Hematopoietic multipotent progenitor cell treated with erythropoietin and hydrocortisone succinate and interleukin-3 and kit ligand, for 17 days (in vitro differentiated cells): ENCODE data around the gene TCF7L2.
"Not testable (repeated sequence)": the region's sequence is repeated elsewhere in the genome, so short reads cannot be mapped to it uniquely, and the experiment has no call there.

Experiments used
- DNase-seq: peaks from one replicate; pipeline ENCODE4 v3.0.0-alpha.2; 2015; ENCODE audit warnings: low spot score

The TCF7L2 gene

DNA sequence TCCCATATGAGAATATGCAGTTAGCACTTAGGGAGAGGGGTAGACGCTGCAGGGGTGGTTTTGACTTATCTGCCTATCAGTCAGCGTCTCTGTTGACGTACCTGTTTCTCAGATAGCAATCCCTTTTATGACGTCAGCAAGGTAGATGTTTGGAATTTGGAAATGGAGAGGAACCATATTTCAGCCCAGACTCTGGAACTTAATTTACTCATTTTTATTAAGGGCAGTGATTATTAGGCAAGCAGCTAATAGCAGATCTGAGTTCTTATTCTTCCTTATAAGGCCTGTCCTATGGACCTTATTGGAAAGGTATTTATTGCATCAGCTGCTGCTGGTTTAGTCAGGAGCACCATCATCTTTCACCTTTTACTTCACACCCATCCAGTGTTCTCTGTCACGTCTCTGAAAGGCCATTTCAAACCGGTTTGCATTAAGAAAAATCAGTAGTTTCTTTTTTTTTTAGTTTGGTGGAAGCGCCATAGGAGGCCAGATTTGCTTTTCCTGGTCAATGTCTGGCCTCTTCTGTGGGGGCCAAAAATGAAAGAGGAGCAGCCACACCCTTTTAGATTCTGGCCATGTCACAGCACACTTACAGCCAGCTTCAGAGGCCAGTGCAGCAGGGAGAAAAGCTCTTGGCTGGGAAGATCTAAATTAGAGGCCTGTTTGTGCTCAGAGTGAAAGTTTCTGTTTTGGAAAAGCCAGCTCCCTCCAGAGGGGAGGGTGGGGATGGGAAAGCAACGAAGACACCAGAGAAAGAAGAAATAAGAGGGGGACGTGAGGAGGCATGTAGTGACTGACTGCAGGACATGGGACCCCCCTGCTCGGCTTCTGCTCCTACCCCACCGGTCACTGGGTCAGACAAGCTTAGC lies 146.3 kb downstream of the TCF7L2 start:
- DNase-seq = no peak

DNA sequence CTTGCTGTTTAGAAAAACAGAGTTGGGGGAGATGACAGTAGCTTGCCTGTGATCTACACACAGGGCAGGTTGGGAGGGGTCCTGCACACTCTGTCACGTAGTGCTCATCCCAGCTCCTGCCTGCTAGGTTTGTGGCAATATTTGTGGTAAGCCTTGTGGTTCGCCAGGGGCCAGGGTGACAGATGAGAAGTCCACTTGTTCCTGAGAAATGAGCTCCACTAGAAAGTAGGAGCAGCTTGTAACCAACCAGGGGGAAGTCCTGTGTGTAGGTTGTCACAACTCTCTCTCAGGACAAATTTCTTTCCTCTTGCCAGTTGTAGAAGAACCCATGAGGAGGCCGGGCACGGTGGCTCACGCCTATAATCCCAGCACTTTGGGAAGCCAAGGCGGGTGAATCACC lies 147.0 kb downstream of the TCF7L2 start:
- no peak for DNase-seq

GRCh38 chr10:113099431-113100183 lies 149.6 kb downstream of the TCF7L2 start:
- no peak for DNase-seq

GRCh38 chr10:113100281-113100680 lies 150.2 kb downstream of the TCF7L2 start:
- DNase-seq = no peak

- no peak for DNase-seq
These were observed 153.2 kb downstream of the TCF7L2 start for GRCh38 chr10:113103131-113103840.

DNA sequence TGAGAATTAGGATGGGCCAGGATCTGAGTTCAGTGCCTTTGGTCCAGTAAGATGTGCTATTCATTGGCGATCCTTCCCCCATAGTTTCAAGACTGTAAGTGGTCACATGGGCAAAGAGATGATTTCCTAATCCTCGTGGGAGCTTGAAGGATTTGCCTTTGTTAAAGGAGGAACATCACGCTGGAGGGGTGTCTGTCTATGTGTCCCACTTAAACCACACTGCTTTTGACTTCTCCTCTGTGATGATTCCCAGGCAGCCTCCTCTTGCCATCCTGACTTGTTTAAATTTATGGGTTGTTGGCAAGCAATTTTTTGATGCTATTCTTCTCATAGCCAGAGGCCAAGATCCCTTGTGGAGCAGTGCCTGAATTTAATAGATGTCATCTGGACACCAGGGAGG lies 154.0 kb downstream of the TCF7L2 start:
- DNase-seq = no peak

DNA sequence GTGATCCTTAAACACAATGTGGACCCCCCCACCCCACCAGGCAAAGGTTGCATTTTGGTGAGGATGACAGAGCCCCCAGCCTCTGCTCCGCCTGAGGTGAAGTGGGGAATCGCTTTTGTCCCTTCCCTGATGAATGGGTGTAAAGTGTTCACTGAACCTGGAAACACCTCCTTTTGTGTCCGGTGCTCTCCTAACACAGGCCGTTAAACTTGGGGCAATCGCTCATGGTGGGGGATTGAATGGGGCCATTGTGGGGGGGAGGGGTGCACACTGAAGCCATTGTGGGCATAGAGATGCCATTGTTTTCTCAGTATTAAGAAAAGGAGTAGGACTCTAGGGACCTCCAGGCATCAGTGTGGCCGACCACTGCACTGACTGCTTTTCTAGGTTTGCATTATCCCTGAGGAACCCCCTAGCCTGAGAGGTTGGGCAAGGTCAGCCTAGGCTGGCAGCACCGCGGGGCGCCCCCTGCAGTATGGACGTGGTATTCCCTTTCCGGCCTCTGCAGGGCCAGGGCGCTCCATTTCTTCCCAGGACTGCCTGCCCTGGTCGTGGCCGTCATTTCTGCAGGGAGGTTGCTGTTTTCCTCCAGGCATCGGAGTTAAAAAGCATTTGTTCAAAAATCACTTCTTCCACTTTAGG lies 158.3 kb downstream of the TCF7L2 start:
- no peak for DNase-seq

DNA sequence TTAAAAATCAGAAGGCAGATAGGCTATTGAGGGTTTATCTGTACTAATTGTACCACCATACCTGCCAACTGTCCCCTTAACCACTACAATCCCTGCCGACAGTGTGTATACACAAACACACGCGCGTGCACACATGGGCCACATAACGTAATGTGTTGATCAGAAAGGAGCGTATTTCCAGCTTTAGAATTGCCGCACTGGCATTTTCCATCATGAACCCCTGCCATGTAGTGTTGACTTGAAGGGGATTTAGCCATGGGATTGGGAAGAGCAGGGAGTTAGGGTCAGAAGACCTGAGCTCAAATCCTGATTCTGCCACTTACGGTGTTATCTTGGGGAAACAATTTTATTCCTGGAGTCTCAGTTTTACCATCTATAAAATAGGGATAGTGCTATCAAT lies 158.9 kb downstream of the TCF7L2 start:
- DNase-seq = no peak

GRCh38 chr10:113109482-113109881 lies 159.4 kb downstream of the TCF7L2 start:
- DNase-seq = not testable (repeated sequence)

DNA sequence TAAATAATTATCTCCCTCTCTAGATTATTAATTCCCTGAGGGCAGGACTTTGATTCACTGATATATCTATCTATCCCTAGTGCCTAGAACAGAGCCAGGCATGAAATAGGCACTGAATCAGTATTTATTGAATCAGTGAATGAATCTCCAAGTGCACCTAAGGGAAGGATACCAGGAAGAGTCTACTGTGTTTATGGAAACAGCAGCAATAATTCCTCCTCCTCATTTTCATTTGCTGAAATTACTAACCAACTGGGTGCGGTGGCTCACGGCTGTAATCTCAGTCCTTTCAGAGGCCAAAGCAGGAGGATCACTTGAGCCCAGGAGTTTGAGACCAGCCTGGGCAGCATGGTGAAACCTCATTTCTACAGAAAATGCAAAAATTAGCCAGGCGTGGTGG lies 161.2 kb downstream of the TCF7L2 start:
- DNase-seq = no peak

DNA sequence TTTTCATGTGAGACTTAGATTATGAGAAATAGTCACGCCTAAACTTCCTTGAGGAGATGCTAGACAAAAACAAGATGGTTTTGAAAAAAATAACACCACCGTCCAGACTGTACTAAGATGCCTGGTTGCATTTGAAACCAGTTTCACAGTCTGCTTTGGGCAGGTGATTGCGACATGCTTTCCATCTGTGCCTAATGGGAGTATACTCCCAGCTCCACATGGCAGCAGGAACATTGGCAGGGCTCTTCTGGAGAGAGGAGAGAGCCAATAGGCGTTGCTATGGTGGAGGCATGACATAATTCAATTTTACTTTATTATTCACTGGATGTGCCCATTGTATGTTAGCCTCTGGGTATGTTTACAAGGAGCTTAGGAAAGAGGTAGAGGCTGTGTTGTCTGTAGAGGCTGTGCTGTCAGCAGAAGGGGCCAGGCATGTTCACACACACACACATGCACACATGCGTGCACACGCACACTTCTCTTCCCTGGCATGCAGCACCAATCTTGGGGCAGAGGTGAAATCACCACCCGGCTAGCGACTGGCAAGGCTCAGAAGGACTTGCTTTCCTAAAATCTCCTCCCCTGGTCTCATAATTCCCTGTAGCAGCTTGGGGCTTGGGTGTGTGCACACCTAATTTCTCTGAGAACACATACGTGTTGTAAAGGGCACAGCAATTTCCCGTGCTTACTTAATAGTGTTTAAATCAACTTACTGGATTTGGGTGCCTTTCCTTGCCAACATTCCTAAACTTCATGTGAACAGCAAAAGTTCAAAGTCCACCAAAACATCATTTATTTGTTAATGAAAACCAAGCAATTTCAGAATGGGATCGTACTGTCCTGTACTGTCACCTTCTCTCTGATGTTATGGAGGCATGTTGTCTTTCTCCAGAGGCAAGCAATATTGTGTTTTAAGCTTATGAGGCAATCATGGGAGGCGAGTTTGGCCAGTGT lies 162.1 kb downstream of the TCF7L2 start:
- DNase-seq = no peak

- no peak for DNase-seq
These were observed 163.2 kb downstream of the TCF7L2 start for GRCh38 chr10:113113241-113113640.

GRCh38 chr10:113113918-113114317 lies 163.9 kb downstream of the TCF7L2 start:
- DNase-seq = no peak

GRCh38 chr10:113115556-113115955 lies 165.5 kb downstream of the TCF7L2 start:
- DNase-seq = no peak

- no peak for DNase-seq
These were observed 168.8 kb downstream of the TCF7L2 start for GRCh38 chr10:113118882-113119281.

GRCh38 chr10:113119801-113120200 lies 169.8 kb downstream of the TCF7L2 start:
- DNase-seq = no peak

DNA sequence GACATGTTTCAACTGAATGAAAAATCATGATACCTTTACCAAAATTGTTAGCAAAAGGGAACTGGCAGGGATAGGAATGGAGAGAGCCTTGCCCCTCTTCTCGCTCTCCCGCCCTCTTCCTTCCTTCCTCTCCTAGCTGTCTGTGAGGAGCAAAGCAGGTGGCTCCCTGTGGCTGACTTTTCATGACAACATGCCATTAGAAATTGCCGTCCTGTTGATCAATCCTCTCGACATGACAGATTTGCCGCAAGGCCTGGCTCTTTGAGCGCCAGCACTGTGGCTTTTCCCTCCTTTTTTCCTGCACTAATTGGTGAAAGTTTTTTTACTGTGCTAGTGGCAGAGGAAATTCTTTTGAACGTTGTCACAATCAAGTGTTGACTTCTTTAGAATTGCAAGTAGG lies 171.1 kb downstream of the TCF7L2 start:
- no peak for DNase-seq

DNA sequence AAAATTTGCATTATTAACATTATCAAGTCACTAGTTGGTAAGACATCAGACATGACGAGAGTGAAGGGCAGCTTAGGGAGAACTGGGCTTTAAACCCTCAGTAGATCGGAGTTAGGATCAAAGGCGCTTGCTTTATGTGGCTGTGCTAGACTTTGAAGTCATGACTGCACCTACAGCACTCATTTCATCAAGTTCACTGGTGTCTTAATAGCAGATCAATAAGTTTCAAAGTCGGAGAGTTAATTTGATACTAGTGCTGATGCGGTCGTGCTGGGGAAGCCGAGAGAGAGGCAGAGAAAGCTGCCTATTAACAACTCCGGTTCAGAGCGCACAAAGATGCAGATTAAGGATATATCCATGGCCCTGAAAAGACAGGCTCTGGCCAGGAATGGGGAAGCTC lies 172.9 kb downstream of the TCF7L2 start:
- DNase-seq = no peak

- no peak for DNase-seq
These were observed 174.7 kb downstream of the TCF7L2 start for GRCh38 chr10:113124724-113125123.

GRCh38 chr10:113125612-113126011 lies 175.6 kb downstream of the TCF7L2 start:
- no peak for DNase-seq
